K562 (cell line): ENCODE results near the gene FES. TPM values are rescaled to one million over a fixed set of nuclear protein-coding genes. Genes with fewer than 3 reads are reported as not detected.

Experiments
- CBX8 ChIP-seq: fragments of 200-600 bp; sonication (generic); IDR thresholded peaks from 2 replicates; pipeline ENCODE4 v1.6.1; 2012; ENCODE audit warnings: borderline replicate concordance, mixed run types, low read depth, mild to moderate bottlenecking, moderate library complexity, mixed read lengths, low read length, control low read depth, inconsistent platforms; ENCODE audit not compliant: poor library complexity, severe bottlenecking; ENCODE audit errors: extremely low read depth
- ETS2 ChIP-seq: IDR thresholded peaks from 2 replicates; pipeline ENCODE4 v1.6.1; 2016; ENCODE audit warnings: borderline replicate concordance, missing genetic modification characterization, mild to moderate bottlenecking, moderate library complexity, missing compliant biosample characterization; ENCODE audit not compliant: poor library complexity, severe bottlenecking
- FOXA3 ChIP-seq, 2 experiments: fragments of 450-650 bp in 1 of 2; sonication (generic) in 1 of 2; formaldehyde crosslinking; IDR thresholded peaks in 1 of 2; conservative IDR thresholded peaks in 1 of 2; 2 replicates each; pipeline versions ENCODE4 v1.4.0 to v1.8.0; 2020 to 2022; ENCODE audit warnings: mild to moderate bottlenecking in 2 of 2, missing genetic modification reagents in 1 of 2
- HES1 ChIP-seq: fragments of 450-650 bp; IDR thresholded peaks from 2 replicates; pipeline ENCODE4 v1.6.1; 2016; ENCODE audit warnings: low read depth, mild to moderate bottlenecking, moderate library complexity
- HOXB6 ChIP-seq: fragments of 250-450 bp; sonication (Bioruptor Pico); IDR thresholded peaks from 2 replicates; pipeline ENCODE4 v1.5.1; 2022; ENCODE audit warnings: mild to moderate bottlenecking, borderline replicate concordance
- L3MBTL2 ChIP-seq: fragments of 450-650 bp; IDR thresholded peaks from 2 replicates; pipeline ENCODE4 v1.6.1; 2016; ENCODE audit warnings: mild to moderate bottlenecking, moderate library complexity
- MED1 ChIP-seq: sonication (generic); formaldehyde crosslinking; IDR thresholded peaks from 2 replicates; pipeline ENCODE4 v1.8.1; 2023; ENCODE audit warnings: missing genetic modification reagents, borderline replicate concordance
- NFATC3 ChIP-seq: fragments of 450-650 bp; IDR thresholded peaks from 2 replicates; pipeline ENCODE4 v1.6.1; 2017; ENCODE audit warnings: mild to moderate bottlenecking
- PCBP2 ChIP-seq: fragments of 200-400 bp; formaldehyde crosslinking; IDR thresholded peaks from 2 replicates; pipeline ENCODE4 v1.6.1; 2018; ENCODE audit warnings: low read length, low read depth, mild to moderate bottlenecking, moderate library complexity; ENCODE audit not compliant: poor library complexity, severe bottlenecking
- PURB ChIP-seq: sonication (generic); formaldehyde crosslinking; IDR thresholded peaks from 2 replicates; pipeline ENCODE4 v1.9.0; 2021; ENCODE audit warnings: low read depth, mild to moderate bottlenecking, missing genetic modification reagents
- TAF1 ChIP-seq: IDR thresholded peaks from 2 replicates; pipeline ENCODE4 v1.6.1; 2011; ENCODE audit warnings: mild to moderate bottlenecking, low read length, moderate library complexity; ENCODE audit not compliant: insufficient read depth, control insufficient read depth, severe bottlenecking; ENCODE audit errors: extremely low read depth
- USF1 ChIP-seq: sonication (generic); formaldehyde crosslinking; IDR thresholded peaks from 2 replicates; pipeline ENCODE4 v1.9.0; 2022; ENCODE audit warnings: mild to moderate bottlenecking, missing genetic modification reagents
- VEZF1 ChIP-seq: fragments of 200-800 bp; sonication (Bioruptor generic); IDR thresholded peaks from 2 replicates; pipeline ENCODE4 v1.6.1; 2017; ENCODE audit warnings: missing genetic modification characterization, missing compliant biosample characterization
- YY1 ChIP-seq, 3 experiments: IDR thresholded peaks; 2 replicates each; pipeline ENCODE4 v1.6.1; 2011; ENCODE audit warnings: low read length in 2 of 3, mild to moderate bottlenecking in 2 of 3, moderate library complexity in 2 of 3, borderline replicate concordance in 1 of 3, control low read depth in 1 of 3, low read depth in 1 of 3; ENCODE audit not compliant: insufficient read depth in 3 of 3, insufficient replicate concordance in 2 of 3, control insufficient read depth in 1 of 3, insufficient read length in 1 of 3; ENCODE audit errors: extremely low read depth in 1 of 3
- ZBTB9 ChIP-seq: fragments of 450-650 bp; formaldehyde crosslinking; IDR thresholded peaks from 2 replicates; pipeline ENCODE4 v1.4.0; 2020; ENCODE audit warnings: mild to moderate bottlenecking, moderate library complexity
- ZNF224 ChIP-seq: sonication (generic); formaldehyde crosslinking; IDR thresholded peaks from 2 replicates; pipeline ENCODE4 v1.8.0; 2022; ENCODE audit warnings: mild to moderate bottlenecking, missing genetic modification reagents
- ZNF655 ChIP-seq: fragments of 250-450 bp; sonication (Bioruptor Pico); IDR thresholded peaks from 2 replicates; pipeline ENCODE4 v1.5.0; 2021
- ZNF668 ChIP-seq: fragments of 250-450 bp; sonication (Bioruptor Pico); IDR thresholded peaks from 2 replicates; pipeline ENCODE4 v1.8.0; 2022; ENCODE audit warnings: mild to moderate bottlenecking, inconsistent platforms
- ZNF830 ChIP-seq: fragments of 250-450 bp; sonication (Bioruptor Pico); IDR thresholded peaks from 2 replicates; pipeline ENCODE4 v1.5.0; 2021; ENCODE audit warnings: mild to moderate bottlenecking
- polyA plus RNA-seq, 8 experiments: library from polyadenylated mRNA; depleted of rRNA in 4 of 8; stranded (reverse) in 5 of 8; unstranded in 3 of 8; fragments of >200 nt; fragmentation: Nextera tagmentation in 2 of 8; fragmentation: Illumina TruSeq in 1 of 8; extraction: Ambion mirVana in 2 of 8; extraction: Trizol in 1 of 8; gene quantifications; 2 replicates each; pipeline versions ENCODE4 v1.2.1 to v1.2.3, GENCODE V29; 2011 to 2014; ENCODE audit warnings: inconsistent platforms in 1 of 8, missing spikeins in 1 of 8
- total RNA-seq, 7 experiments: library from RNA; depleted of rRNA in 6 of 7; stranded (reverse); fragments of >200 nt in 6 of 7; fragmentation: Illumina TruSeq in 2 of 7; extraction: Trizol in 2 of 7; gene quantifications; 2 replicates each; pipeline versions ENCODE4 v1.2.1 to v1.2.3, GENCODE V29; 2011 to 2021; ENCODE audit warnings: low replicate concordance in 1 of 7

Gene FES
- total and polyA plus RNA-seq, 9 of the 15 experiments (the other 6 are each of a cell fraction or from before 2014, with no cell fraction given), result 0.38 to 2.6 (median 0.82) TPM

- TF ChIP-seq HES1 (no peak), VEZF1 (peak; percentile 71; the same call in 1 of the 2 replicates), PURB (CRISPR knock-in tag) (no peak), CBX8 (no peak), TAF1 (peak; percentile 50), FOXA3 (CRISPR knock-in tag; conservative IDR thresholded peaks at IDR 0.05 in 1 of 2, IDR thresholded peaks at IDR 0.05 in 1 of 2) (no peak), ZBTB9 (CRISPR knock-in tag) (no peak), ETS2 (tag) (no peak), YY1 (IDR thresholded peaks at IDR 0.05; ENCODE audit: borderline replicate concordance in 1 of 3, control insufficient read depth in 1 of 3, extremely low read depth in 1 of 3, insufficient read depth in 3 of 3, insufficient read length in 1 of 3, insufficient replicate concordance in 2 of 3, low read depth in 1 of 3, low read length in 2 of 3) (no peak), ZNF668 (no peak), MED1 (CRISPR knock-in tag) (no peak), ZNF830 (no peak), ZNF655 (CRISPR knock-in tag) (no peak), USF1 (CRISPR knock-in tag) (no peak), HOXB6 (CRISPR knock-in tag) (no peak), PCBP2 (no peak), NFATC3 (no peak), L3MBTL2 (0 out of 2 replicates have a peak, but pooled peaks have one; percentile 26), ZNF224 (CRISPR knock-in tag) (0 out of 2 replicates have a peak, but pooled peaks have one; percentile 42)
Observed at GRCh38 chr15:90934949-90935751, 50.8 kb downstream of the FES start, which contains the start of gene UNC45A (continued).
